Activated CD8-positive, alpha-beta memory T cell treated with anti-CD3 and anti-CD28 coated beads, Interleukin-2, amount 50 U/mL, for 1 hour (primary cell): ENCODE measurements around the gene LSS.

Source experiments
- DNase-seq: peaks from one replicate; pipeline ENCODE4 v3.0.0-alpha.2; 2020; ENCODE audit errors: extremely low read depth

The LSS gene

GRCh38 chr21:46228345-46229051 lies at the start of gene LSS:
TSS of gene LSS (minus strand) at chr21:46228774. CDS start at chr21:46228745, 29 bp downstream.
- DNase-seq, result peak; percentile 93

- no peak for DNase-seq
Measured at GRCh38 chr21:46274797-46275390, 46.3 kb upstream of the LSS start.

GRCh38 chr21:46273341-46273740 lies 44.8 kb upstream of the LSS start:
- DNase-seq, result no peak

GRCh38 chr21:46269466-46269865 lies 40.9 kb upstream of the LSS start:
- no peak for DNase-seq

GRCh38 chr21:46268371-46268770 lies 39.8 kb upstream of the LSS start:
- no peak for DNase-seq

GRCh38 chr21:46266946-46267345 lies 38.4 kb upstream of the LSS start:
- no peak for DNase-seq

GRCh38 chr21:46265736-46266525 lies 37.4 kb upstream of the LSS start:
- no peak for DNase-seq

GRCh38 chr21:46264690-46265144 lies 36.1 kb upstream of the LSS start:
- no peak for DNase-seq

- DNase-seq, result no peak
Measured at GRCh38 chr21:46264046-46264689, 35.6 kb upstream of the LSS start.

- DNase-seq, result no peak
Measured at GRCh38 chr21:46256501-46256994, 28.0 kb upstream of the LSS start.

- no peak for DNase-seq
Measured at GRCh38 chr21:46255758-46256337, 27.3 kb upstream of the LSS start.

GRCh38 chr21:46255166-46255565 lies 26.6 kb upstream of the LSS start:
- DNase-seq, result no peak

GRCh38 chr21:46254208-46254975 lies 25.8 kb upstream of the LSS start:
- no peak for DNase-seq

- DNase-seq, result no peak
Measured at GRCh38 chr21:46253610-46254124, 25.1 kb upstream of the LSS start.

- no peak for DNase-seq
Measured at GRCh38 chr21:46252840-46253239, 24.3 kb upstream of the LSS start.

- no peak for DNase-seq
Measured at GRCh38 chr21:46250146-46250725, 21.7 kb upstream of the LSS start.

- DNase-seq, result no peak
Measured at GRCh38 chr21:46248827-46249226, 20.3 kb upstream of the LSS start.

GRCh38 chr21:46248422-46248782 lies 19.8 kb upstream of the LSS start:
- no peak for DNase-seq

- no peak for DNase-seq
Measured at GRCh38 chr21:46247699-46248421, 19.3 kb upstream of the LSS start.

GRCh38 chr21:46246345-46246744 lies 17.8 kb upstream of the LSS start:
- DNase-seq, result no peak
